ENCODE measurements around the gene DUSP7.

DUSP7 gene

GRCh38 chr3:52086461-52086860, 30.1 kb upstream of the DUSP7 start:
- no peak for DNase-seq (ENCODE audit: low read depth)

DNA sequence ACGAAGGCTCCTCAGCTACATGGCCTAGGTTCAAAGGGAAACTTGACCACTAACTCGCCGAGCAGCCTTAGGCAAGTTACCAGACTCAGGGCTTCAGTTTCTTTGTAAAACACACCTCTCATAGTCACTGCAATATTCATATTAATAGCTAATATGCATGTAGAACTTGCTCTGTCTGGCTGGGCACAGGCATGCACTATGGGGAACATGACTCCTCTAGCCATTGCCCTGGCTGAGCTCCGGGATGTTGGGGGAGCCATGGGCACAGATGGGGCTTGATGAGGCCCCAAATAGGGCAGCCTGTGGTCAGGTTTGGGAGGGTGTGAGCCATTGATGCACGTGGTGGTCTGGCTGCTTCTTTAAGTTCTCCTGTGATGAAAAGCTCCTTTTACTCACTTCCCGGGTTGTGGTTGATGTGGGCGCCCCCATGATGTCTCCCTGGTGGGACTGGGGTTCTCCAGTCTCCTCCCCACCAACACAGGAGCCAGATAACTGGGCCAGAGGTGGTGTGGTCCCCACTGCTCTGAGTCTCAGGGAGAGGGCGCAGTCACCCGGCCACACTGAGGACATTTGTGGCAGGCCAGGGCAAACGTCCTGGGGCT, 29.4 kb upstream of the DUSP7 start:
- no peak for DNase-seq (ENCODE audit: low read depth)

DNA sequence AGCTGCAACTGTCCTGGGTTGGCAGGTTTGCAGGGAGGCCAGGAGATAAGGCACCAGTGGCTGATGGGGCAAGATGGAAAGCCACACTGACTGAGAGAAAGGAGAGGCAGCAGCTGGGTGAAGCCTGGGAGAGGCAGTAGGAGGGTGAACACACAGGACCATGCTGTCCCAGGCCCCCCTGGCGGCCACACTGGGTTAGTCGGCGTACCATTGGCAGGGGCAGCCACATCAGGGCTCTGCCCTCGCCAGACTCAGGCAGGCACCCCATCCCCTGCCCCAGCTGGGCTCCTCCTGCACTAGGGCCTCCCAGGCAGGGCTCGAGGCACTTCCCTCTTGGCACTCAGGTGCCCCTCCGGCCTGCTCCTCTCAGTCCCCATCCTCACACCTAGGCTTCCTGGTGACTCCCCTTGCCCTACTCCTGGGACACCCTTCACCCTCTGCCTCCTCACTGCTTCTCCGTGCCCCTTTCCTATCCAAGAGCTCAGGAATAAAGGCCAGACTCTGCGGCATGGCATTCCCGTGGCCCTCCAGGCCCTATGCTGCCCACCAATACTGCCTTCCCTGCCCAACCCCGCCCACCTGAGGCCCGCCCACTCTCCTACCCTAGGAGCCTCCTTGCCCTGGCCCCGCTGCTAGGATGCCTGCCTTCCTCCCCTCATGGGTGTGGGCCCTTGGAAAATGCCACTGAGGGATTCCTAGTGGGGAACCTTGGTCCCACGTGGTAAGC, 28.7 kb upstream of the DUSP7 start:
- DNase-seq (ENCODE audit: low read depth): no peak

GRCh38 chr3:52084216-52084945, 28.0 kb upstream of the DUSP7 start:
- no peak for DNase-seq (ENCODE audit: low read depth)

- DNase-seq (ENCODE audit: low read depth): no peak
Measured at GRCh38 chr3:52083556-52084087, 27.3 kb upstream of the DUSP7 start.

DNA sequence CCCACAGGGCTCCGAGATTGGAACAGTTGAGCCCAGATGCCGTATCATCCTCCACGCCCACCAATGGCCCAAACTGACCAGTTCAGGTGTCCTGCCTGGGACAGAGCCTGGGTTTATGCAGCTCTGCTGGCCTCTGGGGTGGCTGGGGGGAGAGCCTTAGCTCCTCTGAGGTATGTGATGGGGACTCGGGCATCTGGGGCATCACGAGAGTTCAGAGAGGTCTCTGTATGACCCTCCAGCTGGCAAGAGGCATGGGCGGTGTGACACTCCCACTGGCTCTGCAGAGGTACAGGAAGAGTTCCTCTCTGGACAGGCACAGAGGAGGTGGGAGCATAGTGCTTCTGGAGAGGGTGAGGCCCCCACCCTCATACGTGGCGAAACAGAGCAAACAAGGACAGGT, 26.6 kb upstream of the DUSP7 start:
- no peak for DNase-seq (ENCODE audit: low read depth)

- DNase-seq (ENCODE audit: low read depth): no peak
Measured at GRCh38 chr3:52080830-52081719, 24.7 kb upstream of the DUSP7 start.

GRCh38 chr3:52079958-52080357, 23.6 kb upstream of the DUSP7 start:
- no peak for DNase-seq (ENCODE audit: low read depth)

DNA sequence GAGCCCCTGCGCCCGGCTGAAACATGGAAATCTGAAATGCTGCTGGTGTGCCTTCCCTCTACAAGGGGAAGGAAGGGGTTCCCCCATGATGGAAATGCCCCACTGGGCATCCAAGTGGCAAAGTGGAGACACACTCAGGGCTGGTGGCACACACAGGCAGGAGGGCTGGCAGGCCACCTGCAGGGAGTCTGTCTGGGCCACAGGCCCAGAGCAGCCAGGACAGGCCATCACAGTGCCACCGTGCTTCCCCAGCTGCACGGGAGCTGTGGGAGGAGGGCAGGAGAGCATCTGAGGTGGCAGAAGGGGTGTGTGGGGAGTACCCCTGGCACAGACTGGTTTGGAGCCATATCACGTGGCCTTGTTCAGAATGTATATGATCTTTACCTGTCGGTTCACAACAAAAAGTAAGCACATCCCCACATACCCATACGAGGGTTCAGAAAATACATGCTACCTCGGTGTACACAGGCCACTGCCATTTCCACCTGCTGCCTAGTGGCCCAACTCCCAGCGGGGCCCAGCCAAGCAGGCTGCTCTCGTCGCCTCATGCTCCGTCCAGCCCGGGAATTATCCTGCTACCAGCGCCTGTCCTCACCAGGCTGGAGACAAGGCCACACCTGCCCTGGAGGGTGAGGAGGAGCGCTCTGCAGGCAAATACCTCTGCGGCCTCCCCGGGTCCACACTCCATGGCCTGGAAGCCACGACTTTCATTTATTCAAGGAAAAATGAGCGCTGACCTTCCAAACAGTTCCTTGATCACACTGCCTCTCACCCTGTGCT, 22.6 kb upstream of the DUSP7 start:
- no peak for DNase-seq (ENCODE audit: low read depth)

GRCh38 chr3:52077925-52078324, 21.6 kb upstream of the DUSP7 start:
- DNase-seq (ENCODE audit: low read depth): no peak

- DNase-seq (ENCODE audit: low read depth): no peak
Measured at GRCh38 chr3:52076896-52077780, 20.8 kb upstream of the DUSP7 start.

DNA sequence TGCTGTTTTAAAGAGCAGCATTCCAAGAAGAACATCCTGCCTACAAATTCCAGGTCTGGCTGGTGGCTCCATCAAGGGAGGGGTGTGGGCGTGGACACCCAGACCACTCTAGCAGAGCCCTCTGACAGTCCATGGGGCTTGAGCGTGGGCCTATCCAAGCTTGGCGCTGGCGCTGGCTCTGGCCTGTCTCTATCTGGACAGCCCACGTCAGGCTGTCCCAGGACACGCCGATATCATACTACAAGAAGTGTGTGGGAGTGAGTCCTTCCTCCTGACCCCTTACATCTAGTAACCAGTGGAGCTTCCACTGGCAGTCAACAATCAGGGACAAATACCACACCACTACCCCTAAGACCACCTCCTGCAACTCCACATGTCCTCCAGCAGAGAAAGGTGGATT, 17.1 kb upstream of the DUSP7 start:
- no peak for DNase-seq (ENCODE audit: low read depth)

DNA sequence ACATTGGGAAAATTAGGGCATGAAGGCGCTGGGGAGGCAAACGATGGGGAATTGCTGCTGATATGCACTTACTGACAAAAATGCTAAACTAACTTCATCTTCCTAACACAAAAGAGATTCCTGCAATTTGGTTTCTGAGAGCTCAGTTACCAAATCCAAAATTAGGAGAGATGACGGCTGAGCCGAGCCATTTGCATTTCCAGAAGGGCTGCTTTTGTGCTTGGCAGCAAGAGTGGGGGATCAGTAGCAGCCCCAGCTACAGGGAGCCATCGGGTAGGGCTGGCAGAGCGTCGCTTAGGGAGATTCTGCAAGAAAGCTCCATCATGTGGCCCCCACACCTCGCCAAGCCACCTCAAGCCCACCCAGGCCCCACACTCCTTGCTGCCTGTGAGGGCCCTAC, 16.1 kb upstream of the DUSP7 start:
- no peak for DNase-seq (ENCODE audit: low read depth)

GRCh38 chr3:52072020-52072419, 15.6 kb upstream of the DUSP7 start:
- no peak for DNase-seq (ENCODE audit: low read depth)

DNA sequence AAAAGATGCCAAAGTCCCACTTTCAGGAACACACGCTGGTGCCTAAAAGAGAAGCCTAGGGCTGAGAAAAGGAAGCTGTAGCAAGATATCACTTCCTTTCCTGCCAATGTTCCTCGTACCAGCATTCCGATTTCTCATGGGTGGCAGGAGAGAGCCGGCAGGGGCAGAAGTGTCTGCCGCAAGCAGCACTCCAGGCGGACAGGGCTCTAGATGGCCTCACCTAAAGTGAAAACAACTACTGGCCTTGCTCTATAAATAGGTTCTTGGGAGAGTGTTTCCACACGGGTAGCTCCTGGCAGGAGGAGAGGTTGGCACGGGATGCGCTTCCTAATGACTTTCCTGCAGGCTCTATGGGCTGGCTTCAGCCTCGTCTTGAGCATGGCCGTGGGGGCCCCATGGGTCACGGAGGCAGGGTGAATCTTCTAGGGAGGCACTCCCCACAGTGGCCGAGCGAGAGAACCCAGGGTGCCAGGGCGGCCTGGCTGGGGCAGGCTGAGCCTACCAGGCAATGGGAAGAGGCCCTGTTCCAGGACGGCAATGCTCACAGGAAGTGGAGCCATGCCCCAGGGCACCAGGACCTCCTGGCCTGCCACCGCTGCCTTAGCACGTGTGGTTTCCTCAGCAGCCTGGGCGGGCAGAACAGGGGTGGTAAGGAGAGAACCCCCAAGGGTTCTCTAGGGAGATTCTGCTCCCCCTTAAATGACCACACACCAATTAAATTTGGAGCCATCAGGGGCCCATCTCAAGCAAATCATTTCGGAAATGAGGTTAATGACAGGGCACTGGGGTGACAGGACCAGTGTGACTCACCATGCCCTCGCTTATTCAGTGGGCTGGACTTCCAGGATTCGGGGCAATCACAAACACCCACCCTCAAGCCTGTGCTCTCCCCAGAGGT, 14.6 kb upstream of the DUSP7 start:
- DNase-seq (ENCODE audit: low read depth): no peak

DNA sequence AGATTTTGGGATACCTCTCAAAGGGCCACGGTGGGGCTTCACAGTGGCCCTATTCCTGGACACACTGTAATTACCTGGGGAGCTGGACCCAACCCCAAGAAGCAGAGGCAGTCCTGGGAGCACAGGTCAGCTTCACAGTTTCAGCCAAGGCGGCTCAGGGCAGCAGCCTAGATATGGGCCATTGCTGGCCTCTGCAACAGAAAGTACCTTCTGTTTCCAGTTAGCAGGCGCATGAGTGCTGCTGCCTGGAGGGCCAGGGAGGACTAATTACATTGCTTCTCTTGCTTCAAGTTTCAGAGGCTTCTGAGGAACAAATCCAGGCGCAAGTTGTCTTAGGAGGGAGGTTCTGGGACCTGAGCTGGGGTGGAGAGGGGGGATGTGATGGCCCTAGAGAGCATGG, 13.5 kb upstream of the DUSP7 start:
- no peak for DNase-seq (ENCODE audit: low read depth)

DNA sequence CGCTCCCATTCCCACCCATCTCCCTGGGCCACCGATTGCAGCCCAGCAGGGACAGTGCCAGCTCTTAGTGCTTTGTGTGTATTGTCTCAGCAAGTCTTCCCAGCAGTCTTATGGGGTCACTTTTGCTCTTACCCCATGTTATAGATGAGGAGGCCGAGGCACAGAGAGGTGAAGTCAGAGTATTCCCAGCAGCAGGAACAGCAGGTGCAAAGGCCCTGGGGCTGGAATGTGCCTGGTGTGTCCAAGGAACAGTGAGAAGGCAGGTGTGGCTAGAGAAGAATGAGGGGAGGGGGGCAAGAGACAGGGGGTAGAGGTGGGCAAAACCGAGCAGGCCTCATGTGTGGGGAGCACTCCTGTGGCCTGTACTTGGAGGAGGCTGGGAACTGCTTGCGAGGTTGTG, 12.8 kb upstream of the DUSP7 start:
- DNase-seq (ENCODE audit: low read depth): no peak

GRCh38 chr3:52068730-52069129, 12.4 kb upstream of the DUSP7 start:
- no peak for DNase-seq (ENCODE audit: low read depth)

DNA sequence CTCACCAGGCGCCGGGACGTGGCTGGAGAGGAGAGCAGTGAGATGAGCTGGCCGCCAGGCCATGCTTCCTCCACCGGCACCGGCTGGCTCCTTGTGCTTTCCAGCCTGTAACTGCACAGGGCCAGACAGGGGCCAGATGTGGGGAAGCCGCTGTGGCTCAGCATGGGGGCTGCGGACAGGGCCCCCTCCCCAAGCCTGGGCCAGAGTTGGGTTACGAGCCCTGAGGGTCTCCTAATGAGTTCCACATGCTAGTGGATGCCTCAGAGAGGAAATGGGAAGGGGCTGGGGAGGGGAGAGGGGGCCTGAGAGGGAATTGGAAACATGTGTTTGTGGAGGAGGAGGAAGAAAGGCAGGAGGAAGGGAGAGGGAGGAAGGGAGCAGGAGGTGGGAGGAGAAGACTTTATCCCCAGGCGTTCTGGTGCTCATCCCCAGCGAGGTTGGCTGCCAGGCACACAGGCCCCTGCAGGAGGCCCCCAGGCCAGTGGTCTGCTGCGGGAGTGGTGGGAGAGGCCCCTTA, 11.7 kb upstream of the DUSP7 start:
- no peak for DNase-seq (ENCODE audit: low read depth)
